ENCODE data around the gene KLHDC4. TPM values are rescaled to one million over a fixed set of nuclear protein-coding genes. Genes with fewer than 3 reads are reported as not detected.

KLHDC4 gene
- total and polyA plus RNA-seq, 9 of the 15 experiments (the other 6 are each of a cell fraction or from before 2014, with no cell fraction given): 1.3 to 68.1 (median 32.8) TPM

- no peak for TF ChIP-seq ETV6 (IDR thresholded peaks at IDR 0.05; ENCODE audit: borderline replicate concordance in 1 of 2, low read depth in 2 of 2, low read length in 1 of 2)
- TF ChIP-seq ETV6 (CRISPR knock-in tag; IDR thresholded peaks at IDR 0.05; ENCODE audit: borderline replicate concordance): no peak
- TF ChIP-seq HMBOX1 (IDR thresholded peaks at IDR 0.05): no peak
- peak; percentile 14; the same call in 1 of the 2 replicates for TF ChIP-seq MTA1 (IDR thresholded peaks at IDR 0.05; ENCODE audit: borderline replicate concordance)
- TF ChIP-seq, protein P1, sequence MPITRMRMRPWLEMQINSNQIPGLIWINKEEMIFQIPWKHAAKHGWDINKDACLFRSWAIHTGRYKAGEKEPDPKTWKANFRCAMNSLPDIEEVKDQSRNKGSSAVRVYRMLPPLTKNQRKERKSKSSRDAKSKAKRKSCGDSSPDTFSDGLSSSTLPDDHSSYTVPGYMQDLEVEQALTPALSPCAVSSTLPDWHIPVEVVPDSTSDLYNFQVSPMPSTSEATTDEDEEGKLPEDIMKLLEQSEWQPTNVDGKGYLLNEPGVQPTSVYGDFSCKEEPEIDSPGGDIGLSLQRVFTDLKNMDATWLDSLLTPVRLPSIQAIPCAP (CRISPR knock-in tag; IDR thresholded peaks at IDR 0.05; ENCODE audit: borderline replicate concordance): no peak
- TF ChIP-seq SAFB (IDR thresholded peaks at IDR 0.05; ENCODE audit: borderline replicate concordance, low read depth, low read length): no peak
- 0 out of 2 replicates have a peak, but pooled peaks have one; percentile 10 for TF ChIP-seq ZFX (CRISPR knock-in tag; IDR thresholded peaks at IDR 0.05)
- peak; percentile 70; the same call in 1 of the 2 replicates for TF ChIP-seq SMARCE1 (IDR thresholded peaks at IDR 0.05)
- TF ChIP-seq ETV1 (tag; conservative IDR thresholded peaks at IDR 0.05; ENCODE audit: low read depth): peak; percentile 28; the same call in 1 of the 2 replicates
- TF ChIP-seq FOS (IDR thresholded peaks at IDR 0.05; ENCODE audit: extremely low read depth, insufficient read length): peak; percentile 23
- TF ChIP-seq ZNF584 (CRISPR knock-in tag; IDR thresholded peaks at IDR 0.05; ENCODE audit: low read depth): peak; percentile 24; the same call in 1 of the 2 replicates
- TF ChIP-seq MYBL2 (IDR thresholded peaks at IDR 0.05; ENCODE audit: low read depth): no peak
- TF ChIP-seq MYBL2 (CRISPR knock-in tag; IDR thresholded peaks at IDR 0.05; ENCODE audit: borderline replicate concordance): no peak
- peak; percentile 20; the same call in 1 of the 2 replicates for TF ChIP-seq JUNB (CRISPR knock-in tag; conservative IDR thresholded peaks at IDR 0.05)
- TF ChIP-seq HDAC2 (IDR thresholded peaks at IDR 0.05): peak; percentile 44; the same call in 1 of the 2 replicates
- peak; percentile 22; the same call in 1 of the 2 replicates for TF ChIP-seq TAL1 (IDR thresholded peaks at IDR 0.05)
- TF ChIP-seq, protein P2, sequence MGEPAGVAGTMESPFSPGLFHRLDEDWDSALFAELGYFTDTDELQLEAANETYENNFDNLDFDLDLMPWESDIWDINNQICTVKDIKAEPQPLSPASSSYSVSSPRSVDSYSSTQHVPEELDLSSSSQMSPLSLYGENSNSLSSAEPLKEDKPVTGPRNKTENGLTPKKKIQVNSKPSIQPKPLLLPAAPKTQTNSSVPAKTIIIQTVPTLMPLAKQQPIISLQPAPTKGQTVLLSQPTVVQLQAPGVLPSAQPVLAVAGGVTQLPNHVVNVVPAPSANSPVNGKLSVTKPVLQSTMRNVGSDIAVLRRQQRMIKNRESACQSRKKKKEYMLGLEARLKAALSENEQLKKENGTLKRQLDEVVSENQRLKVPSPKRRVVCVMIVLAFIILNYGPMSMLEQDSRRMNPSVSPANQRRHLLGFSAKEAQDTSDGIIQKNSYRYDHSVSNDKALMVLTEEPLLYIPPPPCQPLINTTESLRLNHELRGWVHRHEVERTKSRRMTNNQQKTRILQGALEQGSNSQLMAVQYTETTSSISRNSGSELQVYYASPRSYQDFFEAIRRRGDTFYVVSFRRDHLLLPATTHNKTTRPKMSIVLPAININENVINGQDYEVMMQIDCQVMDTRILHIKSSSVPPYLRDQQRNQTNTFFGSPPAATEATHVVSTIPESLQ (CRISPR knock-in tag; IDR thresholded peaks at IDR 0.05): no peak
- peak; percentile 56 for TF ChIP-seq EP300 (IDR thresholded peaks at IDR 0.05; ENCODE audit: low read length)
- peak; percentile 92 for TF ChIP-seq ATF3 (IDR thresholded peaks at IDR 0.05)
- TF ChIP-seq ATF3 (CRISPR knock-in tag; conservative IDR thresholded peaks at IDR 0.05): no peak
- TF ChIP-seq C11orf30 (IDR thresholded peaks at IDR 0.05; ENCODE audit: low read depth): no peak
- TF ChIP-seq ARID1B (IDR thresholded peaks at IDR 0.05): peak; percentile 68; the same call in 1 of the 2 replicates
- peak; percentile 40; the same call in 1 of the 2 replicates for TF ChIP-seq ZNF121 (CRISPR knock-in tag; conservative IDR thresholded peaks at IDR 0.05)
- TF ChIP-seq JUN (IDR thresholded peaks at IDR 0.05; ENCODE audit: borderline replicate concordance, low read depth, low read length): peak; percentile 85
- TF ChIP-seq JUN (CRISPR knock-in tag; IDR thresholded peaks at IDR 0.05; ENCODE audit: borderline replicate concordance): no peak
- TF ChIP-seq CBFA2T3 (IDR thresholded peaks at IDR 0.05): peak; percentile 41; the same call in 1 of the 2 replicates
Observed at GRCh38 chr16:87809150-87809902, 43.5 kb upstream of the KLHDC4 start (continued).
